ENCODE results near the gene KCNG2.
A peak's percentile ranks its signal among the peaks of the same experiment; 100 is the strongest.

Gene KCNG2

DNA sequence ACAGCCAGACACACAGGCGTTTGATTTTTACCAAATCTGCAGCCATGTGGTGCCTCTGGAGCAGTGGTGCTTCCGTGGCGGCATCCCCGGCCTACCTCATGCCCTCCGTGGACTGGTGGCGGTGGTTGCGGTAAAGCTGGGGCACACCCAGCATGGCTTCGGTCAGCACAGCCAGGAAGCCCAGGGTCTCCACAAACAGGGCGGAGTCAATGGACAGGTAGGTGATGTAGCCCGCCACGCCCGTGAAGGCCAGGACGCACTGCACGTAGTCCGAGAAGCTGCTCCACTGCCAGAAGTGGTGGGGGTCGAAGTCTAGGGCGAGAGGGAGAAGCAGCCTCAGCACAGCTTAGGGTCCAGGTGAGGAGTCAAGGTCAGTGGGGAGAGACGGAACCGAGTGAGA lies 121.4 kb downstream of the KCNG2 start:
- Mint-ChIP-seq H3K4me1 (peaks cover 14% of the 10 kb centered on the region), H3K36me3 (ENCODE audit: insufficient read depth) (peaks cover 19% of the 10 kb centered on the region), H3K4me3 (no peak overlapping the region), H3K9me3 (no peaks in the 10 kb centered on the region), H3K27me3 (no peaks in the 10 kb centered on the region), H3K27ac (ENCODE audit: low read depth) (peak overlapping the region; percentile 81)
- no peak for DNase-seq (ENCODE audit: low spot score in 2 of 2)
- ATAC-seq (replicated peaks; ENCODE audit: extremely low read depth, poor library complexity, severe bottlenecking), result no peak

DNA sequence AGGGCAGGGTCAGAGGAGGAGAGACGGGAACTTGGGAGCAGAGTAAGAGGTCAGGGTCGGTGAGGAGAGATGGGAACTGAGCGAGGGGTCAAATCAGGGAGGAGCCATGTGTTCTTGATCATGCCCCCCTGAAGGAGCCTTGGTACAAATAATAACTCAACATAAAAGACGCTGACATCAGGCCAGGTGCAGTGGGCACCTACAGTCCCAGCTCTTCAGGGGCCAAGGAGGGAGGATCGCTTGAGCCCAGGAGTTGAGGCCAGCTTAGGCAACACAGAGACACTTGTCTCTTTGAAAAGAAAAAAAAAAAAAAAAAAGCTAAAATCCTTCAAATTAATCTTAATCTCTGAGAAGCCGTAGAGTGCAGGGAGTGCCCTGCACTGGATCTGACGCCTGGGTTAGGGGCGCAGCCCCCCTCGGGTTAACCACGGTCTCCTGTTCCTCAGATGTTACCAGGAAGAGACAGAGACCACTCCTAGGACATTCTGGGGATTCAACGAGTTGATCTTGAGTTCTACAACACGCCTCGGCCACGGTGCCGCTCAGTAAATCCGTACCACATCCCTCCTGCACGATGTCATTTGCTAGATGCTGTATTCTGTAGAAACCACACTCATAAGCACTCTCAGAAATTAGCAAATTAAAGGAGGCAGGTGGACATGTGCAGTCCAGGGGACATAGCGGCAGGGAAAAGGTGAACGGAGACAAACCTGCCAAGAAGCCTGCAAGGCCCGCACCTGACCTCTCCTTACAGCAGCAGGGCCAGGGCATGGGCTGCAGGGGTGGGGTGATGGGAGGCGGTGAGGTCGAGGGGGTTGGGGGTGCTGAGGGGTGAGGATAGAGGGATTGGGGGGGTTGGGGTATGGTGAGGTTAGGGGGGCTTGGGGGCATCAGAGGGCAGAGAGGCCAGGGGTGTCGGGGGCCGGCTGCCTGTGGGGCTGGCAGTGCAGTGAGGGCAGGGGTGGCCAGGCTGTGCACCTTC lies 124.5 kb downstream of the KCNG2 start:
- Mint-ChIP-seq H3K4me1 (peaks cover 6% of the 10 kb centered on the region), H3K36me3 (ENCODE audit: insufficient read depth) (peaks cover 19% of the 10 kb centered on the region), H3K9me3 (no peaks in the 10 kb centered on the region), H3K27me3 (no peaks in the 10 kb centered on the region), H3K4me3 (no peak overlapping the region), H3K27ac (ENCODE audit: low read depth) (no peak overlapping the region)
- DNase-seq (ENCODE audit: low spot score in 2 of 2), result peak in 1 of 2 donors; percentile 2
- peak; percentile 52 for ATAC-seq (replicated peaks; ENCODE audit: extremely low read depth, poor library complexity, severe bottlenecking)

DNA sequence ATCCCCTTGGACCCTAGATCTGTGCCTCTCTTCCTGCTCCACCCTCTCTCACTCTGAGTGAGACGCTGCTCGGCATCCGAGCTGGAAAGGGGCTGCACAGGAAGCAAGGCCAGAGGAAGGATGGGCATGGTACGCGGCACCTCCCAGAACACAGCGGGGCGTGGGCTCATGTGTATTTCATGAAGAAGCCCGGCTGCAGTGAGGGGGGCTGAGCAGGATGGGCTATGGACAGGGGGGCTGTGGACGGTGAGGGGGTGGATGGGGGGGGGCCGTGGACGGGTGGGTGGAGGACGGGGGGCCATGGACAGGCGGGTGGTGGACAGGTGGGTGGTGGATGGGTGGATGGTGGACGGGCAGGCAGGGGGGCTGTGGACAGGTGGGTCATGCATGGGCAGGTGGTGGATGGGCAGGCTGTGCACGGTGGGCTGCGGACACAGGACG lies 125.3 kb downstream of the KCNG2 start:
- peaks cover 16% of the 10 kb centered on the region for H3K36me3 Mint-ChIP-seq (ENCODE audit: insufficient read depth)
- no peaks in the 10 kb centered on the region for H3K9me3 Mint-ChIP-seq
- H3K4me3 Mint-ChIP-seq, result no peak overlapping the region
- peaks cover 6% of the 10 kb centered on the region for H3K4me1 Mint-ChIP-seq
- H3K27ac Mint-ChIP-seq (ENCODE audit: low read depth), result no peak overlapping the region
- DNase-seq (ENCODE audit: low spot score in 2 of 2) (peak in 1 of 2 donors; percentile 2), ATAC-seq (replicated peaks; ENCODE audit: extremely low read depth, poor library complexity, severe bottlenecking) (no peak)
- no peaks in the 10 kb centered on the region for H3K27me3 Mint-ChIP-seq

DNA sequence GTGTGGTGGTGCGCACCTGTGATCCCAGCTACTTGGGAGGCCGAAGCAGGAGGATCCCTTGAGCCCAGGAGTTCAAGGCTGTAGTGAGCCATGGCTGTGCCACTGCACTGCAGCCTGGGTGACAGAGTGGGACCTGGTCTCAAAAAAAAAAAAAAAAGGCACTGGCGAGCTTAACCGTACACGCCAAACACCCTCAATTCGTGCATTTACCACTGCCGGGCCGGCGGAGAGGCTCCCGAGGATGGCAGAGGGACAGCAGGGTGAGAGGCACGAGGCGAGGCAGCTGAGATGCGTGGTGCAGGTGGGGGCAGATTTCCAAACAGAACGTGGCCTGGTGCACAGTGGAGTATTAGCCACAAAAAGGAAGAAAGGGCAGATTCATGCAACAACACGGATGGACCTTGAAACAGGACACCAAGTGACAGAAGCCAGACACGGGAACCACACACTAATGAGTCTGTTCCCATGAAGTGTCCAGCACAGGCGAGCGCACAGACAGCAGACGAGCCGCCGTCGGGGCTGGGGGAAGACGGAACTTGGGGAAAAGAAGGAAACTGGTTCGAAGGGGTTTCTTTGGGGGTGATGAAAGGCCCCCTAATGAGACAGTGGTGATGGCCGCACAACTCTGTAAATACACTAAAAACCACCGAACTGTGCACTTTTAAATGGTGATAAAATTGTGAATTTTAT lies 126.3 kb downstream of the KCNG2 start:
- Mint-ChIP-seq H3K4me1 (peaks cover 10% of the 10 kb centered on the region), H3K27me3 (no peaks in the 10 kb centered on the region), H3K36me3 (ENCODE audit: insufficient read depth) (peaks cover 15% of the 10 kb centered on the region), H3K9me3 (peaks cover 5% of the 10 kb centered on the region), H3K27ac (ENCODE audit: low read depth) (no peak overlapping the region), H3K4me3 (no peak overlapping the region)
- no peak for ATAC-seq (replicated peaks; ENCODE audit: extremely low read depth, poor library complexity, severe bottlenecking)
- peak in 1 of 2 donors; percentile 9 for DNase-seq (ENCODE audit: low spot score in 2 of 2)

DNA sequence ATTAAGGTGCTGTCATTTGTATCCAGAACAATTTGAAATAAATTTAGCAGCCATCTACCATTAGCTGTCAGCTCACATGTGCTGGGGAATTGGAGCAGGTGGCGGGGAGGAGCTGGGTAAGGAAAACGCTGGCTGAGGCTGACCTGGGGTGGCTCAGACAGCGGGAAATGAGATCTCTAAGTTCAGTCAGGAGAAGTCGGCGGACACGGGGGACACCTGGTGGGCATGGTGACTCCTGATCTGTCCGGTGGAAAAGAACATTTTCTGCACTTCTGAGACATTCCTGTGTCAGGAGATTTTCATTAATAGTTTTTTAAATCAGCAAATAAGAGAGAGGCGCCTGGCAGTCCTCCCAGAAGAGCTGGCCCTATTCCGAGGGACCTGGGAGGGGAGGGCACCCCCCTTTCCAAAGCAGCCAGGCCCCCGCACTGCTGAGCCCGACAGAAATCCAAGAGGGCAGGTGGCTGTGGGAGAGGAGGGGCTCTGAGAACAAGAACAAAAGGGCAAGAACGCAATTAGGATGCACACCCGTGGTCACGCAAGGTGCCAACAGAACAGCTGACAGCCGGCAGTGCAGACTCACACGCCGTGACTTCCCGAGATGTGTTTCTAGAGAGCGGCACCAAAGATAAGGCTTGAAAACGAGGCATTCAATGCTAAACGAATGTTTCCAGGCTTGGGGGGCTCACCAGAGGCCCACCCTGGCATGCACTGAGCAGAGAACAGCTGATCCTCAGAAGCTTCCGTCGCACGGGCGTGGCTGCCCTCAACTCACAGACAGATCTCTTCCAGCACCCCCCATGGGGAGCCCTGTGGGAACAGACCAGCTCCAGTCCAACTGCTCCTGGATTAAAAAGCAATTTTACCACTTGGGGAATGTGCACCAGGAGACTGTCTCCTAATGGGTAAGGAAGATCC lies 127.3 kb downstream of the KCNG2 start:
- ATAC-seq (replicated peaks; ENCODE audit: extremely low read depth, poor library complexity, severe bottlenecking) (no peak), DNase-seq (ENCODE audit: low spot score in 2 of 2) (peak in 1 of 2 donors; percentile 11)
- Mint-ChIP-seq H3K36me3 (ENCODE audit: insufficient read depth) (peaks cover 17% of the 10 kb centered on the region), H3K4me1 (peaks cover 13% of the 10 kb centered on the region), H3K4me3 (no peak overlapping the region), H3K27ac (ENCODE audit: low read depth) (no peak overlapping the region), H3K9me3 (peaks cover 15% of the 10 kb centered on the region), H3K27me3 (no peaks in the 10 kb centered on the region)

DNA sequence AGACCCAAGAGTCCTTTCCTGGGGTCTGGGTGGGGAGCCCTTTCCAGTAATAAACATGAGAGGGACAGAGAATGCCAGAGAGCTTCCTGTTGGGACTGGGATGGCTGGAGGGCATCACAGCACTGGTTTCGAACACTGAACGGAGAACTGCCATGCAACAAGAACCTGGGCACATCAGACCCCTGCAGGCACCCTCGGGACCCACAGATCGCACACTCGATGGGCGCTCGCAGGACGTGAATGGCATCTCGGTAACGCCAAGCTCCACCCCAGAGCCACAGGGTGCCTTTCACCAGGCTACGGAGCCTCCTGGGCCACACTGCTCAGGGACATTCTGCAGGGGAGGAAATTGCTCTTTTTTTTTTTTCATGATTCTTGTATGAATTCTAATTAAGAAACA lies 128.6 kb downstream of the KCNG2 start:
- Mint-ChIP-seq H3K9me3 (peaks cover 15% of the 10 kb centered on the region), H3K27me3 (no peaks in the 10 kb centered on the region), H3K36me3 (ENCODE audit: insufficient read depth) (peaks cover 17% of the 10 kb centered on the region), H3K27ac (ENCODE audit: low read depth) (no peak overlapping the region), H3K4me1 (peaks cover 13% of the 10 kb centered on the region), H3K4me3 (no peak overlapping the region)
- DNase-seq (ENCODE audit: low spot score in 2 of 2), result no peak
- no peak for ATAC-seq (replicated peaks; ENCODE audit: extremely low read depth, poor library complexity, severe bottlenecking)

DNA sequence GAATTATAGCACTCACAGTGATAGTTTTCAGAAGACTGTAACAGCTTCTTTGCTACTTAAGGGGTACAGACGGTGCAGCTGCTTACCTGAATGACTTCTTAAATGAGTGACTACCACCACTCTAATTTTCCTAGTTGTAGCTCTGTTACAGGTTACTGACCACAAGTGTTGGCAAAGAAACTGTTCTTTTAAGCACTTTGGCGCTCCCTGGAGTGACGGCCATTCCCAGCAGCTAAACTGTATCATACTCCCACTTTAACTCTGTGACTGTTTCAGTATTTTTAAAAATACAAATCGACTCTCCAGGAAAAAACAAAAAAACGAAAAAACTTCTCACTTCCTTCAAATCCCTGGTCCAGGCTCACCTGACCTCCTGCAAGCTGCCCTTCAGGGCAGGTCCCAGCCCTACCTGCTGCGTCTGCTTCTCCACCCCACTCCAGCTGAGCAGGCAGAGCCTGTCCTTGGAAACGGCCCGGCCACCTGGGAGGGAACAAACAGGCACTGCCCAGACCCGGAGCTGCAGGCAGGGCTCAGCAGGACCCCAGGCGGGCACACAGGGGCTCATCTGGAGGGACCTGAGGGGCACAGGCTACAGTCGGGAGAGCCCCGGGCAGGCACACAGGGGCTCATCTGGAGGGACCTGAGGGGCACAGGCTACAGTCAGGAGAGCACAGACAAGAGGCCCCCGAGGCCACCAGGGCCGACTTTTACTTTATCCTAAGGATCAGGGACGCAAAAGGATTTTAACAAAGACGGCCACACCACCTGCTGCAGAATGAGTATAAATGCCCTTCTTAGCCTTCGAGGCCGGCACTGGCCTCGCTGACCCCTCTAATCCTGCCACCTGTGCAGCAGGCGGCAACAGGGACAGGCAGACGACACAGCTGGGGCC lies 129.2 kb downstream of the KCNG2 start:
- Mint-ChIP-seq H3K27me3 (no peaks in the 10 kb centered on the region), H3K4me3 (no peak overlapping the region), H3K27ac (ENCODE audit: low read depth) (peak overlapping the region; percentile 46), H3K36me3 (ENCODE audit: insufficient read depth) (peaks cover 19% of the 10 kb centered on the region), H3K9me3 (peaks cover 16% of the 10 kb centered on the region), H3K4me1 (peaks cover 13% of the 10 kb centered on the region)
- DNase-seq (ENCODE audit: low spot score in 2 of 2) (peak in 1 of 2 donors; percentile 11), ATAC-seq (replicated peaks; ENCODE audit: extremely low read depth, poor library complexity, severe bottlenecking) (no peak)

DNA sequence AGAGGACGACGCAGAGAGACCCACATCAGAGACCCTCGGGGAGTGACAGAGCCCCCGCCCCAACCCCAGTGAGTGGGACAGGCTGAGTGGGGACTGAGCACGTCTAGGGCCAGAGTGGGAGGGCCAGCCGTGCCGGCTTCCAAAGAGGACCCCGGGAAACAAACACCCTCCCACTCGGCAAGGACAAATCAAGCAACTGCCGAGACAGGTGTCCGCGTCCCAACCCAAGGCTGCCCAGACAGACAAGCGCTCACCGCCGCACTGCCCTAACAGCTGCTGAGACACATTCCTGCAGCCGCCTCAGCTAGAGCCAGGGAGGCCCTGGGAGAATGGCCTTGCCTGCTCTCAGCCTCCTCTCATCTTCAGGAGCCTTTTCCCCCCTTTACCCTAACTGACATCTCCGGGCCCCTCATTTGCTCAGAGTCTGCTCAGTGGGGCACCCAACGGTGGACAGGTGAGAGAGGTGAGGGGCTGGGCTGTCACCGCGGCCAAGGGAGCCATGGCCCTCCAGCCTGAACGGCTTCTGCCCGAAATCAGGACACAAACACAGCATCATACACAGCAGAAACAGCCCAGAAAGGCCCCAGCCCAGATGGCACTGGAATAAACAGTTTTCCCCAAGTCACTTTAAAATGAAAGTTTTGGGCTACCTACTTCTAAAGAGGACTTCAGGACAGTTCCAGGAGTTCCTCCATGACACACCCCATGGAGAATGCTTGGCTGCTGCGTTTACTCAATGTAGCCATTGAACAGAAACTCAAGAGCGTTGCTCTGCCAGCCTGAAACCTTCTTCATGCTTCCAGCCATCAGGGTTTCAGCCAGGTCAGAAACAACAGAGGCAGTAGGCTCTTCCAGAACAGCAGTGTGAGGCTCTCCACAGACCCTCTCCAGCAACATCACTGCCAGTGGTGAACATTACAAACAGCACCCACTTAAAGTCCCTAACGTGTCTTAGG lies 130.1 kb downstream of the KCNG2 start:
- Mint-ChIP-seq H3K36me3 (ENCODE audit: insufficient read depth) (peaks cover 16% of the 10 kb centered on the region), H3K4me3 (no peak overlapping the region), H3K4me1 (peaks cover 13% of the 10 kb centered on the region), H3K9me3 (peaks cover 22% of the 10 kb centered on the region), H3K27me3 (no peaks in the 10 kb centered on the region), H3K27ac (ENCODE audit: low read depth) (peak overlapping the region; percentile 46)
- no peak for ATAC-seq (replicated peaks; ENCODE audit: extremely low read depth, poor library complexity, severe bottlenecking)
- DNase-seq (ENCODE audit: low spot score in 2 of 2), result peak in 1 of 2 donors; percentile 10

DNA sequence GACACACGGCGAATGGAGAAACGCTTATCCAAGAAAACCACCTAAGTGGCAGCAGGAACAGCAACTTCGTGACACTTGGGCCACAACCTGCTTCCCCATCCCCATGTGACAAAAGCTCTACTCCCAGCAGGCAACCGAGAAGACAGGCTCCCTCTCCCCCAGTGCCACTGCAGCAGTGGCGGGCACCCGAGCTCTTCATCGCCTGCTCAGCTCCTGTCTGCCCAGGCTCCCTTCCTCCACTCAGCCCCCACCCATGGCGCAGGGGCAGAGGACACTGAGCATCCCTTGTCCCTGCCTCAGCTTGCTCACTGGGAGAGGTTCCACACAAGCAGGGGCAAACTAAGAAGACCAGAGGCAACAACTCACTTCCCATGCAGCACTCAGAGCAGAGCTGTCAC lies 130.8 kb downstream of the KCNG2 start:
- Mint-ChIP-seq H3K4me3 (no peak overlapping the region), H3K36me3 (ENCODE audit: insufficient read depth) (peaks cover 11% of the 10 kb centered on the region), H3K27ac (ENCODE audit: low read depth) (no peak overlapping the region)

DNA sequence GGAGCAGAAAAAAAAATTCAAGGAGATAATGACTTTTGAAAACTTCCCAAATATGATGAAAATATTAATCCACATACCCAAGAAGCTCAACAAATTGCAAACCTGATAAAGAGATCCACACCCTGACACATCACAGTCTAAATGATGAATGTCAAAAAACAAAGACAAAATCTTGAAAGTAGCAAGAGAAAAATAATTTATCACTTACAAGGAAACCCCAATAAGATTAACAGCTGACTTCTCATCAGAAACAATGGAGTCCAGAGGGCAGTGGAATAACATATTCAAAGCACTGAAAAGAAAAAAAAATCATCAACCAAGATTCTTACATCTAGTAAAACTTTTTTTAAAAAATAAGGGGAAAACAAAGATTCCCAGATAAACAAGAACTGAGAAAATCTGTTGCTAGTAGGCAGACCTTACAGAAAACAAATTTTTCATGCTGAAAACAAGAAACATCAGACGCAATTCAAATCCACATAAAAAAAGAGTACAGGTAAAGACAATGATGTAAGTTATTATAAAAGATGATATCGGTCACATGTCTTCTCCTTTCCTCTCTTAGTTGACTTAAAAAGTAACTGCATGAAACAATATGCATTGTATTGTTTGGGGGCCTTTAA lies 132.4 kb downstream of the KCNG2 start:
- H3K36me3 Mint-ChIP-seq (ENCODE audit: insufficient read depth), result peaks cover 8% of the 10 kb centered on the region
- H3K9me3 Mint-ChIP-seq, result peaks cover 33% of the 10 kb centered on the region
- no peaks in the 10 kb centered on the region for H3K27me3 Mint-ChIP-seq
- ATAC-seq (replicated peaks; ENCODE audit: extremely low read depth, poor library complexity, severe bottlenecking) (no peak), DNase-seq (ENCODE audit: low spot score in 2 of 2) (no peak)
- H3K4me1 Mint-ChIP-seq, result peaks cover 13% of the 10 kb centered on the region
- no peak overlapping the region for H3K4me3 Mint-ChIP-seq
- H3K27ac Mint-ChIP-seq (ENCODE audit: low read depth), result no peak overlapping the region

More for the DNA sequence above, 130.8 kb downstream of the KCNG2 start:
- DNase-seq (ENCODE audit: low spot score in 2 of 2) (peak in 1 of 2 donors; percentile 10), ATAC-seq (replicated peaks; ENCODE audit: extremely low read depth, poor library complexity, severe bottlenecking) (no peak)
- Mint-ChIP-seq H3K4me1 (peaks cover 13% of the 10 kb centered on the region), H3K27me3 (no peaks in the 10 kb centered on the region), H3K9me3 (peaks cover 29% of the 10 kb centered on the region)
